Esophagus squamous epithelium (tissue), 5 donors: ENCODE data around the gene AURKA. TPM values are rescaled to one million over a fixed set of nuclear protein-coding genes. Genes with fewer than 3 reads are reported as not detected.

Experiments
- DNase-seq: peaks from one replicate; lab custom pipeline; 2025; lab: John Stamatoyannopoulos, UW
- H3K27ac ChIP-seq, 4 donors: fragments of 200-600 bp; sonication (generic); one replicate each; pipeline ENCODE4 v1.5.1; 2016 to 2019; ENCODE audit warnings: mild to moderate bottlenecking in 1 of 4
- H3K27me3 ChIP-seq, 4 donors: fragments of 200-600 bp; sonication (generic); 1 replicate in 3 of 4; 2 replicates in 1 of 4; pipeline versions ENCODE4 v1.5.1 to v1.6.0; 2017 to 2021; ENCODE audit warnings: antibody characterized with exemption in 1 of 4
- H3K36me3 ChIP-seq, 3 donors: fragments of 200-600 bp; sonication (generic); one replicate each; pipeline ENCODE4 v1.5.1; 2016 to 2019
- H3K4me1 ChIP-seq, 3 donors: fragments of 200-600 bp; sonication (generic); one replicate each; pipeline ENCODE4 v1.5.1; 2017 to 2019
- H3K4me3 ChIP-seq, 4 donors: fragments of 200-600 bp; sonication (generic); 1 replicate in 3 of 4; 2 replicates in 1 of 4; pipeline ENCODE4 v1.5.1; 2016 to 2019; ENCODE audit warnings: mild to moderate bottlenecking in 2 of 4, moderate library complexity in 1 of 4
- H3K9me3 ChIP-seq, 3 donors: fragments of 200-600 bp; sonication (generic); one replicate each; pipeline ENCODE4 v1.5.1; 2016 to 2019
- CTCF ChIP-seq, 6 experiments: fragments of 450-650 bp in 4 of 6; fragments of 200-600 bp in 2 of 6; sonication (generic) in 2 of 6; IDR thresholded peaks; one replicate each; pipeline ENCODE4 v1.5.1; 2016 to 2019; ENCODE audit warnings: antibody characterized with exemption in 6 of 6, mild to moderate bottlenecking in 4 of 6, moderate library complexity in 4 of 6
- POLR2A ChIP-seq, 4 donors: fragments of 450-650 bp; IDR thresholded peaks; one replicate each; pipeline ENCODE4 v1.6.1; 2017; ENCODE audit warnings: antibody characterized with exemption in 4 of 4, mild to moderate bottlenecking in 4 of 4, moderate library complexity in 3 of 4
- WGBS, 2 donors: methylation state at CpG; one replicate each; pipeline ENCODE4 v1.1.5; 2018; 5-methylcytosine and 5-hydroxymethylcytosine counted together
- intact Hi-C: fragments of 100-400 bp; cut with DNase I; formaldehyde crosslinking; loops from one replicate; pipeline ENCODE4 v1.15.0; 2022
- total RNA-seq, 4 donors: library from RNA; depleted of rRNA; stranded (reverse); fragments of >200 nt; gene quantifications; one replicate each; pipeline ENCODE4 v1.1.0, GENCODE V29; 2016
- donor health status: DM: yes; HTN: yes; CAD: no.

The AURKA gene
- total RNA-seq, 4 donors from 2014 or later = 2.9 to 25.8 (median 12.3) TPM

GRCh38 chr20:56437196-56437960, 45.4 kb upstream of the AURKA start:
- DNase-seq = no peak
- WGBS, 2 donors = 59 to 71% methylated on average over 9 to 10 of the region's 20 CpGs
- intact Hi-C loops = no loop called here
- Histone ChIP-seq H3K36me3 (no peaks in the 10 kb centered on the region), H3K9me3 (no peaks in the 10 kb centered on the region), H3K4me1 (peaks cover 0 to 41% (median 13%) of the 10 kb centered on the region in 3 donors), H3K27ac (no peak overlapping the region), H3K27me3 (no peaks in the 10 kb centered on the region), H3K4me3 (no peak overlapping the region)
- TF ChIP-seq CTCF (IDR thresholded peaks at IDR 0.05) (no peak), POLR2A (IDR thresholded peaks at IDR 0.05) (no peak)

GRCh38 chr20:56433880-56434255, 41.9 kb upstream of the AURKA start:
- H3K36me3 ChIP-seq = no peaks in the 10 kb centered on the region
- no peaks in the 10 kb centered on the region for H3K9me3 ChIP-seq
- H3K4me3 ChIP-seq = no peak overlapping the region
- peaks cover 2 to 19% (median 18%) of the 10 kb centered on the region in 3 donors for H3K4me1 ChIP-seq
- intact Hi-C loops = no loop called here
- WGBS, 2 donors = 31 to 33% methylated on average over 5 to 6 of the region's 6 CpGs
- no peaks in the 10 kb centered on the region for H3K27me3 ChIP-seq
- no peak for DNase-seq
- TF ChIP-seq CTCF (IDR thresholded peaks at IDR 0.05) = no peak
- no peak for TF ChIP-seq POLR2A (IDR thresholded peaks at IDR 0.05)
- H3K27ac ChIP-seq = no peak overlapping the region

GRCh38 chr20:56433221-56433879, 41.3 kb upstream of the AURKA start:
- H3K36me3 ChIP-seq = no peaks in the 10 kb centered on the region
- no peaks in the 10 kb centered on the region for H3K9me3 ChIP-seq
- no peak overlapping the region for H3K4me3 ChIP-seq
- DNase-seq = no peak
- WGBS, 2 donors = 35% methylated on average over 3 of the region's 3 CpGs
- intact Hi-C loops = no loop called here
- peaks cover 7 to 24% (median 22%) of the 10 kb centered on the region in 3 donors for H3K4me1 ChIP-seq
- no peak overlapping the region for H3K27ac ChIP-seq
- H3K27me3 ChIP-seq = no peaks in the 10 kb centered on the region
- TF ChIP-seq POLR2A (IDR thresholded peaks at IDR 0.05) (no peak), CTCF (IDR thresholded peaks at IDR 0.05) (no peak)

GRCh38 chr20:56431471-56431870, 39.5 kb upstream of the AURKA start:
- no peak for DNase-seq
- H3K9me3 ChIP-seq = no peaks in the 10 kb centered on the region
- H3K27ac ChIP-seq = no peak overlapping the region
- peaks cover 8 to 26% (median 25%) of the 10 kb centered on the region in 3 donors for H3K4me1 ChIP-seq
- 84 to 92% methylated on average over 3 of the region's 3 CpGs for WGBS, 2 donors
- intact Hi-C loops = no loop called here
- H3K27me3 ChIP-seq = no peaks in the 10 kb centered on the region
- TF ChIP-seq CTCF (IDR thresholded peaks at IDR 0.05) = no peak
- no peak for TF ChIP-seq POLR2A (IDR thresholded peaks at IDR 0.05)
- no peaks in the 10 kb centered on the region for H3K36me3 ChIP-seq
- no peak overlapping the region for H3K4me3 ChIP-seq

GRCh38 chr20:56430957-56431356, 38.9 kb upstream of the AURKA start:
- 65 to 88% methylated on average over 1 of the region's 1 CpG for WGBS, 2 donors
- H3K4me1 ChIP-seq = peaks cover 8 to 26% (median 25%) of the 10 kb centered on the region in 3 donors
- no peak overlapping the region for H3K4me3 ChIP-seq
- H3K27ac ChIP-seq = no peak overlapping the region
- no peaks in the 10 kb centered on the region for H3K36me3 ChIP-seq
- intact Hi-C loops = no loop called here
- H3K27me3 ChIP-seq = no peaks in the 10 kb centered on the region
- no peaks in the 10 kb centered on the region for H3K9me3 ChIP-seq
- DNase-seq = no peak
- TF ChIP-seq POLR2A (IDR thresholded peaks at IDR 0.05) (no peak), CTCF (IDR thresholded peaks at IDR 0.05) (no peak)
